ENCODE measurements around the gene SZT2. TPM values are rescaled to one million over a fixed set of nuclear protein-coding genes. Genes with fewer than 3 reads are reported as not detected.
A peak's percentile ranks its signal among the peaks of the same experiment; 100 is the strongest.

Gene SZT2
- total RNA-seq, 3 donors from 2014 or later: 29.1 to 49.2 (median 44.3) TPM

DNA sequence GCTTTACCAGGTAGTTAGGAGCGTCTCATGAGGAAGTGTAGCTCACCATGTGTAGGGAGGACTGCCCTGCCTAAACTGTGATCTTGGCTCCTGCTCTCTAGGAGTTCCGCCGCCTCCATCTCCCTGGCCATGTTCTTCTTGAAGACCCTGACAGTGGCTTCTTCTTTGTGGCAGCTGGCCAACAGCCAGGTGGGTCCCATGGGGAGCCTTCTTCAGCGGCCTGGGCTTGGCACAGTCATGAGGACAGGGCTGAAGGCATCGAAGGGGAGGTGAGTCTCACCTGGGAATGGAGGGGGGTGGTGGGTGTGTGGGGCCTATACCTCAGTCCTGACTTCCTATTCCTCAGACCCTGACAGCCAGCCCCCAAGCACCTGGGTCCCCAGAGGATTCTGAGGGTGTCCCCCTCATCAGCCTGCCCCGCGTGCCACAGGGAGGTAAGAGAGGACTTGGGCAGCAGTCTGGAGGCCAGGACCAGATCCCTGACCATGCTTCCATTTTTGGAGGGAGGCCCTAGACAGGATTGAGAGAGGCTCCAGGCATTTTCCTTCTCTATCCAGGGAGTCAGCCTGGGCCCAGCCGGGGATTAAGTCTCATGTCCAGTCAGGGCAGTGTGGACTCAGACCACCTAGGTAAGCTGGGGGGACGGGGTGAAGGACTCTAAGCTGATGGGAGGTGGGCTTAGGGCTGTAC lies 42.6 kb downstream of the SZT2 start:
- H3K4me3 ChIP-seq: no peak overlapping the region
- H3K9me3 ChIP-seq: no peaks in the 10 kb centered on the region
- peaks cover 10% of the 10 kb centered on the region for H3K36me3 ChIP-seq
- no peak for DNase-seq (ENCODE audit: low spot score in 2 of 2)
- H3K4me1 ChIP-seq: no peaks in the 10 kb centered on the region
- intact Hi-C loops (cut with DNase I; ENCODE audit: low total_unique reads): no loop called here
- no peak overlapping the region for H3K27ac ChIP-seq
- H3K27me3 ChIP-seq: no peaks in the 10 kb centered on the region
- no peak for TF ChIP-seq POLR2AphosphoS5 (IDR thresholded peaks at IDR 0.05)
- TF ChIP-seq, protein P1, sequence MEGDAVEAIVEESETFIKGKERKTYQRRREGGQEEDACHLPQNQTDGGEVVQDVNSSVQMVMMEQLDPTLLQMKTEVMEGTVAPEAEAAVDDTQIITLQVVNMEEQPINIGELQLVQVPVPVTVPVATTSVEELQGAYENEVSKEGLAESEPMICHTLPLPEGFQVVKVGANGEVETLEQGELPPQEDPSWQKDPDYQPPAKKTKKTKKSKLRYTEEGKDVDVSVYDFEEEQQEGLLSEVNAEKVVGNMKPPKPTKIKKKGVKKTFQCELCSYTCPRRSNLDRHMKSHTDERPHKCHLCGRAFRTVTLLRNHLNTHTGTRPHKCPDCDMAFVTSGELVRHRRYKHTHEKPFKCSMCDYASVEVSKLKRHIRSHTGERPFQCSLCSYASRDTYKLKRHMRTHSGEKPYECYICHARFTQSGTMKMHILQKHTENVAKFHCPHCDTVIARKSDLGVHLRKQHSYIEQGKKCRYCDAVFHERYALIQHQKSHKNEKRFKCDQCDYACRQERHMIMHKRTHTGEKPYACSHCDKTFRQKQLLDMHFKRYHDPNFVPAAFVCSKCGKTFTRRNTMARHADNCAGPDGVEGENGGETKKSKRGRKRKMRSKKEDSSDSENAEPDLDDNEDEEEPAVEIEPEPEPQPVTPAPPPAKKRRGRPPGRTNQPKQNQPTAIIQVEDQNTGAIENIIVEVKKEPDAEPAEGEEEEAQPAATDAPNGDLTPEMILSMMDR (IDR thresholded peaks at IDR 0.05): no peak
- no peak for TF ChIP-seq POLR2A (IDR thresholded peaks at IDR 0.05)

DNA sequence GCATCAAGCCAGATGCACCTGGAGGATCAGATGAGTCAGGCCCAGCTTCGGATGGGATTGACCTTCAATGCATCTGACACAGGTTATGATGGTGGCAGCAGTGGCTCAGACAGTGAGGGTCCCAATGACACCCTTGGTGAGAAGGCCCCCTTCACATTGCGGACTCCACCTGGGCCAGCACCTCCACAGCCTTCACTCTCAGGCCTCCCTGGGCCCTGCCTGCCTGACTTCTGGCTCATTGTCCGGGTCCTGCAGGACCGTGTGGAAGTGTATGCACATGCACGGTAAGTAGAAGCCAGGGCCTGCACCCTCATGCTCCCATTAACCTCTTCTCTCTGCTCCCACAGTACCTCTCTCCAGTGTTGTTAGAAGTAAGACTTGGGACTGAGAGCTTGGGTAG lies 43.2 kb downstream of the SZT2 start:
- Histone ChIP-seq H3K4me3 (no peak overlapping the region), H3K9me3 (no peaks in the 10 kb centered on the region), H3K27ac (no peak overlapping the region), H3K36me3 (peaks cover 10% of the 10 kb centered on the region), H3K4me1 (no peaks in the 10 kb centered on the region), H3K27me3 (no peaks in the 10 kb centered on the region)
- TF ChIP-seq POLR2A (IDR thresholded peaks at IDR 0.05) (no peak), POLR2AphosphoS5 (IDR thresholded peaks at IDR 0.05) (no peak)
- TF ChIP-seq, protein P1 (IDR thresholded peaks at IDR 0.05): no peak
- peak in 1 of 2 donors; percentile 35 for DNase-seq (ENCODE audit: low spot score in 2 of 2)
- intact Hi-C loops (cut with DNase I; ENCODE audit: low total_unique reads): no loop called here

DNA sequence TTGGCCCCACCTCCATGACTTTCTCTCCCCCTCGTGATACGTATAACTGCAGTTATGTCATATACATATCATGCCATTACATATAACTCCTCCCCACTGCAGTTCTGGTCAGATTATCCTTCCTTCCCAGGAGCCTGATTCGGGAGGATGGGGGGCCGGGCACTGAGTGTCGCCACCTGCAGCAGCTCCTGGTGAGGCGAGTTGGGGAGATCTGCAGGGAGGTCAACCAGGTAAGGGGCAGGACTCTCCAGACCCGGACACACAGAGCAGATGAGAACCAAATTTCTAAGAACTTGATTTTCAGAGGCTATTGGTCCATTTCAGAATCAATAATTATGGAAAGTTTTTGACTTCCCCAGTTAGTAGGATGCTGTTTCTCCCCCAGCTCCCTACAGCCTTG lies 44.6 kb downstream of the SZT2 start:
- Histone ChIP-seq H3K36me3 (peaks cover 10% of the 10 kb centered on the region), H3K27ac (no peak overlapping the region), H3K9me3 (no peaks in the 10 kb centered on the region), H3K4me1 (no peaks in the 10 kb centered on the region), H3K4me3 (no peak overlapping the region), H3K27me3 (no peaks in the 10 kb centered on the region)
- DNase-seq (ENCODE audit: low spot score in 2 of 2): peak in 1 of 2 donors; percentile 42
- intact Hi-C loops (cut with DNase I; ENCODE audit: low total_unique reads): no loop called here
- TF ChIP-seq POLR2A (IDR thresholded peaks at IDR 0.05): no peak
- TF ChIP-seq, protein P1 (IDR thresholded peaks at IDR 0.05): no peak
- TF ChIP-seq POLR2AphosphoS5 (IDR thresholded peaks at IDR 0.05): no peak

DNA sequence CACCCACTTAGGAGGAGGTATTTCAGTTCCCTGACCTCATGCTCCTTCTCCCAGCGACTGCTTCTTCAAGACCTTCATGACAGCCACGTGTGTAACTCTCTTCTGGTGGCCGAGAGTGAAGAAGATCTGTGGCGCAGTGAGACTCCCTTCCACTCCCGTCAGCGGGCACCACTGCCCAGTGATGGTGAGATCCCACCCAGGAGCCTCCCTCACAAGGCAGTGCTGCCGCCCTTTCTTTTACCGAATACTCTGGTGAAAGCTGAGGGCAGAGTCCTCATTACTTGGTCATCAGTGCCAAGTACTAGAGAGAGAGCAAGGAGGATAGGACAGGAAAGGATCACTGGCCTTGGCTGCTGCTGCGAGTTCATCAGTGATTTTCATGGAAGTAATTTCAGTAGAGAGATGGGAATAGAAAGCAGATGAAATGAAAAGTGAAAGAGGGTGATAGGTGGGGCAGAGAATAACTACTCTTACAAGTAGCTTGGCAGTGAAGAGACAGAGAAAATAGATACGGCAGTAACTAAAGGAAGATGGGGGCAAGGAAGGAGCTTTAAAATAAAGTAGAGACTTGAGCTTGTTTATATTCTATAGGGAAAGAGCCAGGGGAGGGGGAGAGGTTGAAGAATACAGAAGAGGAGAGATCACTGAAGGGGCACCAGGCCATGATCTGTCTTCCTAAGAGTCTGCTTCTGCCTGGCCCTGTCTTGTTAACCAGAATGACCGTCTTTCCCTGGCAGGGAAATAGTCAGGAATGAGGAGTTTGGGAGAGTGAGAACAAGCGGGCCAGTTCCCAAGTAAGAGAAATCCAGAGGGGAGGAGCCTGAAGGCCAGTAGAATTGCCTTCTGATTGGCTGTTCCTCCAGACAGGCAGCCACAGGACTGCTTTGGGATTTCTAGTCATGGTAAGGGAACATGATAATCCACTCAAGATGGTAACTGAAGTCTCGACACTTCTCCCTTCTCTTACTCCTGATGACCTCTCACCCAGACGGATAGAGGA lies 45.7 kb downstream of the SZT2 start:
- TF ChIP-seq, protein P1 (IDR thresholded peaks at IDR 0.05): no peak
- TF ChIP-seq POLR2AphosphoS5 (IDR thresholded peaks at IDR 0.05) (no peak), POLR2A (IDR thresholded peaks at IDR 0.05) (no peak)
- no peak overlapping the region for H3K4me3 ChIP-seq
- intact Hi-C loops (cut with DNase I; ENCODE audit: low total_unique reads): no loop called here
- H3K4me1 ChIP-seq: no peaks in the 10 kb centered on the region
- peak in 1 of 2 donors; percentile 45 for DNase-seq (ENCODE audit: low spot score in 2 of 2)
- peak overlapping the region; percentile 7 to 63 for H3K27ac ChIP-seq
- H3K36me3 ChIP-seq: peaks cover 10% of the 10 kb centered on the region
- no peaks in the 10 kb centered on the region for H3K27me3 ChIP-seq
- H3K9me3 ChIP-seq: no peaks in the 10 kb centered on the region

DNA sequence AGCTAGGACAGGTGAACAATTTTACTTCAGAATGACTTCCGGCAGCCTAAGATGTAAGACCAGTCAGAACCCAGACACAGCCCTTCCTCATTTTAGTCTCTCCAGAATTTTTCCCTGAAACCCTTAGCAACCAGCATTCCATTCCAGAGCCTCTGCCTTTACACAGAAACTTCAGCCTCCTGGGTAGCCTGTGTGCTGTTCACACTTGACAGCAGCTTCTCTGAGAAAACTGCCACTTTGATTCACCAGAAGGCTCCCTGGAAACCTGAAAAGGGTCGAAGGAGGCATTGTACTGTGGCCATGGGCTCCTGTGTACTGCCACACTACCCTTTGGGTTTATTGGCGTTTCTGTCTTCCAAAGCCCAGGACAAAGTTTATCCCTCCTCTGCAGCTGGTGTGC lies 46.7 kb downstream of the SZT2 start:
- DNase-seq (ENCODE audit: low spot score in 2 of 2): no peak
- Histone ChIP-seq H3K4me1 (no peaks in the 10 kb centered on the region), H3K4me3 (no peak overlapping the region), H3K27ac (peak overlapping the region in 1 of 2 donors; percentile 63), H3K27me3 (no peaks in the 10 kb centered on the region), H3K9me3 (no peaks in the 10 kb centered on the region), H3K36me3 (peaks cover 1% of the 10 kb centered on the region)
- TF ChIP-seq POLR2AphosphoS5 (IDR thresholded peaks at IDR 0.05) (no peak), POLR2A (IDR thresholded peaks at IDR 0.05) (no peak)
- TF ChIP-seq, protein P1 (IDR thresholded peaks at IDR 0.05): no peak
- intact Hi-C loops (cut with DNase I; ENCODE audit: low total_unique reads): no loop called here

Measured in breast epithelium (tissue), 4 donors.